SU-DHL-6 (cell line): ENCODE data around the gene PKN2.

ENCODE experiments used
- EZH2phosphoT487 ChIP-seq: fragments of 200-600 bp; sonication (generic), shearing (Covaris generic); conservative IDR thresholded peaks from 2 replicates; pipeline ENCODE4 v1.6.1; 2018; ENCODE audit warnings: mild to moderate bottlenecking, antibody characterized with exemption, low read length, moderate library complexity, mixed read lengths
- TF ChIP-seq, protein P1 (sequence below): fragments of 200-600 bp; sonication (generic); IDR thresholded peaks from one replicate; pipeline ENCODE4 v1.5.1; 2017; ENCODE audit warnings: antibody characterized with exemption, mild to moderate bottlenecking, low read length, moderate library complexity; ENCODE audit not compliant: insufficient read depth, poor library complexity, severe bottlenecking

DNA sequence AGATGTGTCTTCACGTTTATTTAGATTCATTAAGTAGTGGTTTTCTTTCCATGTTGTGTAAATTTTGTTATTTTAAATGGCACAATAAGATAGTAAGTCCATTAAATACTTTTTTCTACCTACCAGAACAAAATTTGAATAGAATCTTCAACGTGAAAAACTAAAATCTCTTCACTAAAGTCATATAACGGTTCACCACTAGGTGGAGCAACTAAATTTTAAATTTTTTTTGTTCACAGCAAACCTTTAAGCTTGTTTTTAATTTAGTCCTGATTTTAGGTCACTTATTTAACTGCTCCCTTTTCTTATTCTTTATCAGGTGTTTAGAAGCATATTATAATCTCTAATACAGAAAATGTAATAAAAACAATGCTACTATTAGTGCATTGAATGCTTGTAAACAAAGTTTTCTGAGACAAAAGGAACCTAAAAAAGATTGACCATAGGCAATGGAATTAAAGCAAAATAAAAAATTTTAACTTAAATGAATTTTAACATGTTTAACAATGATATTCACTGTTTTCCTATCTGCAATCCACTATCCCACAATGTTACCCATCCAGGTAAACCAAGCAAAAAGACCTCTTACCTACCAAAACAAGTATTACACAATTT, 28.3 kb upstream of the PKN2 start:
- TF ChIP-seq, protein P1, sequence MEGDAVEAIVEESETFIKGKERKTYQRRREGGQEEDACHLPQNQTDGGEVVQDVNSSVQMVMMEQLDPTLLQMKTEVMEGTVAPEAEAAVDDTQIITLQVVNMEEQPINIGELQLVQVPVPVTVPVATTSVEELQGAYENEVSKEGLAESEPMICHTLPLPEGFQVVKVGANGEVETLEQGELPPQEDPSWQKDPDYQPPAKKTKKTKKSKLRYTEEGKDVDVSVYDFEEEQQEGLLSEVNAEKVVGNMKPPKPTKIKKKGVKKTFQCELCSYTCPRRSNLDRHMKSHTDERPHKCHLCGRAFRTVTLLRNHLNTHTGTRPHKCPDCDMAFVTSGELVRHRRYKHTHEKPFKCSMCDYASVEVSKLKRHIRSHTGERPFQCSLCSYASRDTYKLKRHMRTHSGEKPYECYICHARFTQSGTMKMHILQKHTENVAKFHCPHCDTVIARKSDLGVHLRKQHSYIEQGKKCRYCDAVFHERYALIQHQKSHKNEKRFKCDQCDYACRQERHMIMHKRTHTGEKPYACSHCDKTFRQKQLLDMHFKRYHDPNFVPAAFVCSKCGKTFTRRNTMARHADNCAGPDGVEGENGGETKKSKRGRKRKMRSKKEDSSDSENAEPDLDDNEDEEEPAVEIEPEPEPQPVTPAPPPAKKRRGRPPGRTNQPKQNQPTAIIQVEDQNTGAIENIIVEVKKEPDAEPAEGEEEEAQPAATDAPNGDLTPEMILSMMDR, result peak; percentile 51
- TF ChIP-seq EZH2phosphoT487, result no peak
